ENCODE results near the gene SHROOM1.

GRCh38 chr5:132808866-132809265 is 21.6 kb downstream of the SHROOM1 start:
- TF ChIP-seq CTCF (IDR thresholded peaks at IDR 0.05; ENCODE audit: low read depth, low read length): no peak
- TF ChIP-seq POLR2A (IDR thresholded peaks at IDR 0.05; ENCODE audit: extremely low read depth, insufficient read length): no peak
